Spleen (tissue), 11 donors: Measurements from ENCODE around the gene MBNL3. TPM values are rescaled to one million over a fixed set of nuclear protein-coding genes. Genes with fewer than 3 reads are reported as not detected.

Experiments
- DNase-seq: peaks from one replicate; pipeline ENCODE4 v3.0.0-alpha.2; 2020
- H3K27ac ChIP-seq, 8 donors: fragments of 200-600 bp; sonication (generic) in 7 of 8; 1 replicate in 4 of 8; 2 replicates in 4 of 8; pipeline versions ENCODE4 v1.5.0 to v1.8.0; 2016 to 2021; ENCODE audit warnings: inconsistent platforms in 4 of 8, mild to moderate bottlenecking in 4 of 8, moderate library complexity in 1 of 8
- H3K27me3 ChIP-seq, 7 donors: fragments of 200-600 bp; sonication (generic) in 6 of 7; replicated peaks in 1 of 7; 1 replicate in 4 of 7; 2 replicates in 3 of 7; pipeline versions ENCODE4 v1.5.0 to v1.8.0; 2016 to 2021; ENCODE audit warnings: inconsistent platforms in 3 of 7, mild to moderate bottlenecking in 1 of 7
- H3K36me3 ChIP-seq, 6 donors: fragments of 200-600 bp; sonication (generic) in 5 of 6; 1 replicate in 4 of 6; 2 replicates in 2 of 6; pipeline versions ENCODE4 v1.5.0 to v1.8.0; 2016 to 2021; ENCODE audit warnings: inconsistent platforms in 2 of 6
- H3K4me1 ChIP-seq, 6 donors: fragments of 200-600 bp; sonication (generic) in 5 of 6; 1 replicate in 3 of 6; 2 replicates in 3 of 6; pipeline versions ENCODE4 v1.5.0 to v1.8.0; 2016 to 2021; ENCODE audit warnings: inconsistent platforms in 3 of 6
- H3K4me3 ChIP-seq, 8 donors: fragments of 200-600 bp; sonication (generic) in 7 of 8; 1 replicate in 4 of 8; 2 replicates in 4 of 8; pipeline versions ENCODE4 v1.5.0 to v1.8.0; 2016 to 2021; ENCODE audit warnings: inconsistent platforms in 4 of 8, mild to moderate bottlenecking in 4 of 8, moderate library complexity in 2 of 8
- H3K9me3 ChIP-seq, 8 donors: fragments of 200-600 bp; sonication (generic) in 7 of 8; 1 replicate in 4 of 8; 2 replicates in 4 of 8; pipeline versions ENCODE4 v1.5.0 to v1.8.0; 2016 to 2021; ENCODE audit warnings: inconsistent platforms in 4 of 8
- CTCF ChIP-seq, 11 experiments: fragments of 200-600 bp in 7 of 11; fragments of 450-650 bp in 4 of 11; sonication (generic) in 4 of 11; IDR thresholded peaks in 8 of 11; conservative IDR thresholded peaks in 3 of 11; 1 replicate in 7 of 11; 2 replicates in 4 of 11; pipeline versions ENCODE4 v1.4.0 to v1.8.0; 2016 to 2021; ENCODE audit warnings: antibody characterized with exemption in 11 of 11, inconsistent platforms in 4 of 11, mild to moderate bottlenecking in 1 of 11
- POLR2A ChIP-seq, 3 donors: fragments of 450-650 bp; IDR thresholded peaks; one replicate each; pipeline ENCODE4 v1.5.1; 2017; ENCODE audit warnings: antibody characterized with exemption in 3 of 3, mild to moderate bottlenecking in 1 of 3
- POLR2AphosphoS5 ChIP-seq, 3 donors: sonication (generic); formaldehyde crosslinking; IDR thresholded peaks; one replicate each; pipeline ENCODE4 v1.5.1; 2017; ENCODE audit warnings: antibody characterized with exemption in 3 of 3
- WGBS, 5 donors: extraction: QIAGEN DNeasy Blood & Tissue Kit in 3 of 5; methylation state at CpG; one replicate each; pipeline versions ENCODE4 v1.1.5 to v1.1.7; 2013 to 2018; 5-methylcytosine and 5-hydroxymethylcytosine counted together
- intact Hi-C: fragments of 100-400 bp; cut with DNase I; formaldehyde crosslinking; loops from one replicate; pipeline ENCODE4 v1.15.0; 2023; ENCODE audit warnings: low total_unique reads
- polyA plus RNA-seq, 3 donors: library from polyadenylated mRNA; stranded (reverse); fragments of 200-250 nt; gene quantifications; one replicate each; pipeline ENCODE4 v1.2.1, GENCODE V29; 2013
- total RNA-seq, 7 donors: library from RNA; depleted of rRNA in 3 of 7; stranded (reverse); fragments of >200 nt in 3 of 7; fragmentation: NEBNext Ultra II Directional in 4 of 7; extraction: Animal tissue kit (Norgen Biotek cat#: 25700) in 4 of 7; gene quantifications; one replicate each; pipeline versions ENCODE4 v1.1.0 to v1.2.1, GENCODE V29; 2016 to 2021
- donor health status: healthy with polysubstance abuse.
- donor health status: DM: no; HTN: no; CAD: no; lungs with moderate emphysema.
- donor health status: DM: no; HTN: no; CAD: no.
- donor health status: Bipolar disorder and iron deficiency.
- donor health status: healthy.
- donor health status: DM: no; HTN: no; CAD: no.
- donor health status: DM: yes; HTN: yes; CAD: no.

Gene MBNL3
- total and polyA plus RNA-seq, 10 donors = 5.0 to 67.2 (median 37.6) TPM

- H3K4me1 ChIP-seq = peaks cover 10 to 83% (median 52%) of the 10 kb centered on the region in 6 donors
- 42 to 68% (median 44%) methylated on average over 2 of the region's 2 CpGs for WGBS, 5 donors
- intact Hi-C loops = no loop called here
These were observed 2.1 kb downstream of the MBNL3 start for GRCh38 chrX:132486599-132487178.

GRCh38 chrX:132483951-132484350 is 4.9 kb downstream of the MBNL3 start:
- intact Hi-C loops = no loop called here
- H3K27me3 ChIP-seq = peaks cover 0 to 3% (median 0%) of the 10 kb centered on the region in 7 donors
- DNase-seq = no peak
- no peak for TF ChIP-seq CTCF (IDR thresholded peaks at IDR 0.05 in 8 of 11, conservative IDR thresholded peaks at IDR 0.05 in 3 of 11)
- no peak for TF ChIP-seq POLR2A (IDR thresholded peaks at IDR 0.05)
- TF ChIP-seq POLR2AphosphoS5 (IDR thresholded peaks at IDR 0.05) = no peak
- H3K36me3 ChIP-seq = no peaks in the 10 kb centered on the region
- peak overlapping the region in 3 of 8 donors; percentile 7 to 50 (median 28) for H3K27ac ChIP-seq
- no peak overlapping the region for H3K4me3 ChIP-seq
- H3K9me3 ChIP-seq = no peaks in the 10 kb centered on the region
- WGBS, 5 donors = 80 to 92% (median 89%) methylated on average over 2 of the region's 2 CpGs
- H3K4me1 ChIP-seq = peaks cover 10 to 90% (median 57%) of the 10 kb centered on the region in 6 donors

More at GRCh38 chrX:132486599-132487178, 2.1 kb downstream of the MBNL3 start:
- DNase-seq = no peak
- TF ChIP-seq POLR2AphosphoS5 (IDR thresholded peaks at IDR 0.05) = no peak
- no peak for TF ChIP-seq CTCF (IDR thresholded peaks at IDR 0.05 in 8 of 11, conservative IDR thresholded peaks at IDR 0.05 in 3 of 11)
- TF ChIP-seq POLR2A (IDR thresholded peaks at IDR 0.05) = no peak
- H3K4me3 ChIP-seq = peak overlapping the region in 2 of 8 donors; percentile 57 to 80
- H3K9me3 ChIP-seq = no peaks in the 10 kb centered on the region
- peaks cover 0 to 3% (median 0%) of the 10 kb centered on the region in 7 donors for H3K27me3 ChIP-seq
- peak overlapping the region in 6 of 8 donors; percentile 3 to 94 (median 93) for H3K27ac ChIP-seq
- H3K36me3 ChIP-seq = no peaks in the 10 kb centered on the region

DNA sequence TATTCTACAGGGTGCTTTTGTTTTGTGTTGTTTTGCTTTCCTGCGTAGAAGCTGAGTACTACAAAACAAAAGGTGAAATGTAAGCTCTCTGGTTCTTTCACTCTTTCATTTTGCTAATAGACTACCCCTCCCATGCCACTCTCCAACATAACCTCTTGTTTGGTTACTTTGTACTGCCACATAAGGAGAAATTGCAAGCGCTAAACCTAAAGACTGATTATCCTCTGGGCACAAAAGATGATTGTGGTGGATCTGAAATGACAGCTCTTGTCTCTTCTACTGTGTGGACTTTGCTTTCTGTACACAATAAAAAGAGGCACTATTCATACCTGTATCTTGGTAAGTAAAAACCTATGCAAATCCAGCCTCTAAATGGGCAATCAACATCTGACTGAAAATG is 5.3 kb downstream of the MBNL3 start:
- DNase-seq = no peak
- H3K4me1 ChIP-seq = peaks cover 10 to 95% (median 57%) of the 10 kb centered on the region in 6 donors
- intact Hi-C loops = no loop called here

More for the DNA sequence above, 5.3 kb downstream of the MBNL3 start:
- Histone ChIP-seq H3K27ac (peak overlapping the region in 1 of 8 donors; percentile 7), H3K4me3 (no peak overlapping the region), H3K36me3 (no peaks in the 10 kb centered on the region), H3K9me3 (no peaks in the 10 kb centered on the region), H3K27me3 (no peaks in the 10 kb centered on the region)
- WGBS, 5 donors = 68 to 100% (median 91%) methylated on average over 2 of the region's 2 CpGs
- no peak for TF ChIP-seq POLR2AphosphoS5 (IDR thresholded peaks at IDR 0.05)
- TF ChIP-seq CTCF (IDR thresholded peaks at IDR 0.05 in 8 of 11, conservative IDR thresholded peaks at IDR 0.05 in 3 of 11) = no peak
- TF ChIP-seq POLR2A (IDR thresholded peaks at IDR 0.05) = no peak
